H7 (cell line): ENCODE data around the gene VIPAS39. TPM values are rescaled to one million over a fixed set of nuclear protein-coding genes. Genes with fewer than 3 reads are reported as not detected.

Experiments
- DNase-seq: peaks from one replicate; pipeline ENCODE4 v3.0.0; 2012
- H3K27me3 ChIP-seq: 2 replicates; pipeline ENCODE4 v1.6.0; 2011; ENCODE audit warnings: mild to moderate bottlenecking, low read length; ENCODE audit not compliant: control insufficient read depth, insufficient read depth
- H3K36me3 ChIP-seq: replicated peaks from 2 replicates; pipeline ENCODE4 v1.5.1; 2011; ENCODE audit warnings: low read length; ENCODE audit not compliant: control insufficient read depth, insufficient read depth
- H3K4me3 ChIP-seq: 2 replicates; pipeline ENCODE4 v1.5.1; 2011; ENCODE audit warnings: low read depth, mild to moderate bottlenecking, control low read depth, low read length, moderate library complexity; ENCODE audit not compliant: insufficient read depth
- total RNA-seq: library from RNA; depleted of rRNA; stranded (reverse); fragments of >200 nt; shearing (Covaris generic); gene quantifications from 2 replicates; pipeline ENCODE4 v1.2.3, GENCODE V29; 2014; rRNA removed

VIPAS39 gene
- total RNA-seq, 1 experiment from 2014 or later, result 25.4 TPM

DNA sequence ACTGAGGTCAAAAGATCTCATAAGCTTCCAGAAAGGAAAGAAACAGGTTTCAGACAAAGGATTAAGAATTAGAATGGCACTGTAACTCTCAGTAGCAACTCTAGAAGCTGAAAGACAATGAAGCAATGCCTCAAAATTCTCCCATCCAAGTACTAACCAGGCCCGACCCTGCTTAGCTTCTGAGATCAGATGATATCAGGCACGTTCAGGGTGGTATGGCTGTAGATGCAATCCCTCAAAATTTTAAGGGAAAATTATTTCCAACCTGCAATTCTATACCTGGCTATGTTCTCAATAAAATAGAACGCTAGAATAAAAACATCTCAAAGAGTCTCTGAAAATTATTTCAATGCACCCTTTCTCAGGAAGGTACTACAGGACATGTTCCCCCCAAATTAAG lies 53.6 kb downstream of the VIPAS39 start:
- H3K4me3 ChIP-seq, result no peak overlapping the region
- no peaks in the 10 kb centered on the region for H3K27me3 ChIP-seq
- no peaks in the 10 kb centered on the region for H3K36me3 ChIP-seq
- DNase-seq, result no peak

GRCh38 chr14:77400216-77400615 lies 57.2 kb downstream of the VIPAS39 start:
- DNase-seq, result no peak
- no peaks in the 10 kb centered on the region for H3K36me3 ChIP-seq

GRCh38 chr14:77390188-77390587 lies 67.2 kb downstream of the VIPAS39 start:
- Histone ChIP-seq H3K27me3 (no peaks in the 10 kb centered on the region), H3K4me3 (no peak overlapping the region), H3K36me3 (no peaks in the 10 kb centered on the region)
- DNase-seq, result no peak

More at GRCh38 chr14:77400216-77400615, 57.2 kb downstream of the VIPAS39 start:
- H3K27me3 ChIP-seq, result no peaks in the 10 kb centered on the region
- no peak overlapping the region for H3K4me3 ChIP-seq

DNA sequence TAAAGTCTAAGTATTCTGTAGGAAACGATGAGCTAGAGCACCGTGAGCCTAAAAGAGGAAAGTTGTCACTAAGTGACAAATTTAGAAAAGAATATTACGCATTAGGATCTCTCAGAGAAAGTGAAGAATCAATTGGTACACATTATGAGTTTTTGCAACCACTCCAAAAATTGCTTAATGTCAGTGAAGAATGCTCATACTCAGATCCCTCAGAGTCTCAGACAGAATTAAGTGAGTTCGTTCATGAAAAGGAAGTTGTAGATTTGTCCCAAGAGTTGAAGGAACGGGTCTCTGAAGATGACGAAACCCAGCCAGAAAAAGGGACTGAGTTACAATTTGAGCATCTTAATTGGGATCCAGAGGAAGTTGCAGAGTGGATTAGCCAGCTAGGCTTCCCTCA lies 78.7 kb downstream of the VIPAS39 start:
- Histone ChIP-seq H3K27me3 (no peaks in the 10 kb centered on the region), H3K36me3 (no peaks in the 10 kb centered on the region), H3K4me3 (no peak overlapping the region)
- DNase-seq, result no peak

DNA sequence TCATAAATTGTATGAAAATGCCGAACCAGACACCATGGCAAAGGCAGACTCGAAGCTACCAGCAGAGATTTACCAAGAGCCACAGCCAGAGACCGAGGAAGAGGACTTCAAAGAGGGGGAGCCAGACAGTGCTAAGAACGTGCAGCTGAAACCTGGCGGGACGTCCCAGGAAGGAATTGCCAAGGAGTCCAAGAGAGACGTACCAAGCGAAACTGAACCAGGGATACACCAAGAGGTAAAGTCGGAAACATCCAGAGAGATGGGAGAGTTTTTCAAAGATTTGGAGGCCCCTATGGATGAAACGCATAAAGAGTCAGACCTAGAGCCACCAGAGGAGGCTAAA lies 79.9 kb downstream of the VIPAS39 start:
- Histone ChIP-seq H3K36me3 (no peaks in the 10 kb centered on the region), H3K4me3 (peak overlapping the region; percentile 61), H3K27me3 (no peaks in the 10 kb centered on the region)
- peak; percentile 19 for DNase-seq

DNA sequence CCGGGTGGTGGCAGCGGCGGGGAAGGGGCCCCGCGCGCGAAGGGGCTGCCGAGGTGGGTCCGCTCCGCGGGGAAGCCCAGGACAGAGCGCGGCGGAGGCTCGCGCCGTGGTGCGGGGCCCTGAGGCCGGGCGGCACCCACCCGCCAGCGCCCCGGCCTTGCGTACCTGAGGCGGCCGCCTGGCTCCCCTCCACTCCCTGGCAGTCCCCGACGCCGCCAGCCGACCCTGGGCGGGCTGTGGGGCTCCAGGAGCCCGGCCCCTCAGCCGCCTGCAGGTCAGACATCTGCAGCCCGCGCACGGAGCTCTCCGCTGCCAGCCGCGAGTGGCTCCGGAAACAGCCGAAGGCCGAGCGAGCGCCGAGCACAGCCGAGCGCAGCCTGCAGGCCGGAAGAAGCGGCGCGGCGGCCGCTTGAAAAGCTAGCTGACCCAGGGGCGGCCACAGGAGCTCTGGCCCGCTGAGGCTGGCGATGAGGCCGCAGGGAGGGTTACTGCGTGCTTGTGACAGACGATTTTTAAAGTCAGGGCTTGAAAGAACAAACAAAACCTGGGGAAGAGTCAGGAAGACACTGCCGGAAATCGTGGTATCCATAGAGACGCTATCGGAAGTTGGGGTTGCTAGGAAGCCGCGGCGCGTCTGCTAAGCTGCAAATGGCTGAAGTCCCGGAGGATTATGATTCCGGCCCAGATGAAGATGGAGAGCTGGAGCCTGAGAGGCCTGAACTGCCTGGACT lies 80.5 kb downstream of the VIPAS39 start, which contains the start of the genes SAMD15 and TMED8:
TSS of gene SAMD15 (plus strand) at position 609 of the 731 bp plus-strand sequence. CDS start at position 649, 40 bp downstream.
TSS of gene TMED8 (minus strand) at position 324 of the 731 bp plus-strand sequence. CDS start at position 283, 41 bp downstream.
- H3K27me3 ChIP-seq, result no peaks in the 10 kb centered on the region
- no peaks in the 10 kb centered on the region for H3K36me3 ChIP-seq
- peak within 1 kb of the TSS; percentile 61 for H3K4me3 ChIP-seq
- DNase-seq, result peak; percentile 94

Other genes starting within 250 kb of the VIPAS39 start
- 0.07 TPM in 1 of 2 replicates, not detected in the other for gene NGB, start 186.4 kb downstream of the VIPAS39 start, total RNA-seq
- 17.7 and 18.5 TPM in 2 replicates for gene POMT2, start 136.7 kb downstream of the VIPAS39 start, total RNA-seq
- 29.3 and 38.0 TPM in 2 replicates for gene GSTZ1, start 136.6 kb downstream of the VIPAS39 start, total RNA-seq
- gene TMED8, start 80.5 kb downstream of the VIPAS39 start, total RNA-seq, result 11.1 and 12.6 TPM in 2 replicates
- 0.48 TPM in 1 of 2 replicates, not detected in the other for gene SAMD15, start 80.2 kb downstream of the VIPAS39 start, total RNA-seq
- 0.07 and 2.3 TPM in 2 replicates for gene NOXRED1, start 34.1 kb downstream of the VIPAS39 start, total RNA-seq
- gene AHSA1, start 492 bp upstream of the VIPAS39 start, total RNA-seq, result 140 and 149 TPM in 2 replicates
- gene ISM2, start 41.2 kb upstream of the VIPAS39 start, total RNA-seq, result 1.1 and 2.1 TPM in 2 replicates
- 20.5 and 22.7 TPM in 2 replicates for gene SPTLC2, start 159.0 kb upstream of the VIPAS39 start, total RNA-seq